ENCODE data around the gene TP53BP1. TPM values are rescaled to one million over a fixed set of nuclear protein-coding genes. Genes with fewer than 3 reads are reported as not detected.
A peak's percentile ranks its signal among the peaks of the same experiment; 100 is the strongest.

TP53BP1 gene
- total RNA-seq, 2 donors from 2014 or later, result 23.1 to 34.2 TPM

- no peak overlapping the region for H3K4me3 ChIP-seq
- DNase-seq (ENCODE audit: low spot score), result no peak
- H3K27ac ChIP-seq, result peak overlapping the region; percentile 36 to 60
- H3K9me3 ChIP-seq, result no peaks in the 10 kb centered on the region
- no peak for TF ChIP-seq CTCF (IDR thresholded peaks at IDR 0.05)
- no peaks in the 10 kb centered on the region for H3K27me3 ChIP-seq
- no peaks in the 10 kb centered on the region for H3K36me3 ChIP-seq
- peaks cover 0 to 65% of the 10 kb centered on the region in 2 donors for H3K4me1 ChIP-seq
These were observed 20.6 kb upstream of the TP53BP1 start for GRCh38 chr15:43513550-43513949.

GRCh38 chr15:43511012-43511885 is 18.3 kb upstream of the TP53BP1 start:
- no peaks in the 10 kb centered on the region for H3K9me3 ChIP-seq
- DNase-seq (ENCODE audit: low spot score), result peak; percentile 55
- H3K4me1 ChIP-seq, result peaks cover 0 to 51% of the 10 kb centered on the region in 2 donors
- H3K27ac ChIP-seq, result peak overlapping the region; percentile 89 to 91
- no peaks in the 10 kb centered on the region for H3K36me3 ChIP-seq
- H3K27me3 ChIP-seq, result no peaks in the 10 kb centered on the region
- TF ChIP-seq CTCF (IDR thresholded peaks at IDR 0.05), result peak in 1 of 2 donors; percentile 26
- H3K4me3 ChIP-seq, result peak overlapping the region; percentile 51 to 60

GRCh38 chr15:43510200-43511011 is 17.4 kb upstream of the TP53BP1 start:
- TF ChIP-seq CTCF (IDR thresholded peaks at IDR 0.05), result peak; percentile 33 to 61
- Histone ChIP-seq H3K36me3 (no peaks in the 10 kb centered on the region), H3K4me3 (peak overlapping the region; percentile 51 to 60), H3K4me1 (peaks cover 0 to 42% of the 10 kb centered on the region in 2 donors), H3K27me3 (no peaks in the 10 kb centered on the region), H3K9me3 (no peaks in the 10 kb centered on the region), H3K27ac (peak overlapping the region; percentile 89 to 91)
- DNase-seq (ENCODE audit: low spot score), result peak; percentile 99

GRCh38 chr15:43509660-43510199 is 16.8 kb upstream of the TP53BP1 start:
- Histone ChIP-seq H3K27ac (peak overlapping the region; percentile 89 to 91), H3K27me3 (no peaks in the 10 kb centered on the region), H3K9me3 (no peaks in the 10 kb centered on the region), H3K36me3 (no peaks in the 10 kb centered on the region), H3K4me1 (peaks cover 0 to 37% of the 10 kb centered on the region in 2 donors), H3K4me3 (peak overlapping the region; percentile 51 to 60)
- TF ChIP-seq CTCF (IDR thresholded peaks at IDR 0.05), result no peak
- no peak for DNase-seq (ENCODE audit: low spot score)

- Histone ChIP-seq H3K36me3 (no peaks in the 10 kb centered on the region), H3K4me3 (peak overlapping the region in 1 of 2 donors; percentile 60), H3K4me1 (peaks cover 0 to 31% of the 10 kb centered on the region in 2 donors), H3K9me3 (no peaks in the 10 kb centered on the region), H3K27me3 (no peaks in the 10 kb centered on the region), H3K27ac (peak overlapping the region; percentile 89 to 91)
- no peak for TF ChIP-seq CTCF (IDR thresholded peaks at IDR 0.05)
- peak; percentile 59 for DNase-seq (ENCODE audit: low spot score)
These were observed 16.2 kb upstream of the TP53BP1 start for GRCh38 chr15:43508991-43509659.

Measured in right atrium auricular region (tissue), 2 donors.